LNCAP (cell line): ENCODE data around the gene ANKRD11.

Source experiments
- TF ChIP-seq, protein P1 (sequence below): fragments of 450-650 bp; IDR thresholded peaks from 2 replicates; pipeline ENCODE4 v1.5.1; 2017; ENCODE audit warnings: mild to moderate bottlenecking

Gene ANKRD11

DNA sequence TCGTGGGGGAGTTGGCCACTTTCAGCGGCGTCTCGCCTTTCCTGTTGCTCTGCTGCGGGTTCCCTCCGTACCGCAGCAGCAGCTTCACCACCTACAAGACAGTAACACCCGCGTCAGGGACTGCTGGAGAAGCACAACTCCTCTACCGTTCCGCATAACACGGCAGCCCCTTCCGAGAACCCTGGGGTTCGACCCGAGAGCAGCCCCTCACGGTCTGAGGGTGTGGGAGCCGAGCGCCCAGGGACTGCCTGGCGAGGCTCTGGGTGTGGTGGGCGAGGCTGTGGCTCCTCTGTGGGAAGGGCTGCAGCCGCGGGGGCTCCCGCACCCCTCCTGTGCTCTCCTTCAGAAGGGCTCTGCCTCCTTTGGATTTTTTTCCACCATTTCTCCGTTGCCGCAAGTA is 204.3 kb downstream of the ANKRD11 start:
- TF ChIP-seq, protein P1, sequence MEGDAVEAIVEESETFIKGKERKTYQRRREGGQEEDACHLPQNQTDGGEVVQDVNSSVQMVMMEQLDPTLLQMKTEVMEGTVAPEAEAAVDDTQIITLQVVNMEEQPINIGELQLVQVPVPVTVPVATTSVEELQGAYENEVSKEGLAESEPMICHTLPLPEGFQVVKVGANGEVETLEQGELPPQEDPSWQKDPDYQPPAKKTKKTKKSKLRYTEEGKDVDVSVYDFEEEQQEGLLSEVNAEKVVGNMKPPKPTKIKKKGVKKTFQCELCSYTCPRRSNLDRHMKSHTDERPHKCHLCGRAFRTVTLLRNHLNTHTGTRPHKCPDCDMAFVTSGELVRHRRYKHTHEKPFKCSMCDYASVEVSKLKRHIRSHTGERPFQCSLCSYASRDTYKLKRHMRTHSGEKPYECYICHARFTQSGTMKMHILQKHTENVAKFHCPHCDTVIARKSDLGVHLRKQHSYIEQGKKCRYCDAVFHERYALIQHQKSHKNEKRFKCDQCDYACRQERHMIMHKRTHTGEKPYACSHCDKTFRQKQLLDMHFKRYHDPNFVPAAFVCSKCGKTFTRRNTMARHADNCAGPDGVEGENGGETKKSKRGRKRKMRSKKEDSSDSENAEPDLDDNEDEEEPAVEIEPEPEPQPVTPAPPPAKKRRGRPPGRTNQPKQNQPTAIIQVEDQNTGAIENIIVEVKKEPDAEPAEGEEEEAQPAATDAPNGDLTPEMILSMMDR = no peak

DNA sequence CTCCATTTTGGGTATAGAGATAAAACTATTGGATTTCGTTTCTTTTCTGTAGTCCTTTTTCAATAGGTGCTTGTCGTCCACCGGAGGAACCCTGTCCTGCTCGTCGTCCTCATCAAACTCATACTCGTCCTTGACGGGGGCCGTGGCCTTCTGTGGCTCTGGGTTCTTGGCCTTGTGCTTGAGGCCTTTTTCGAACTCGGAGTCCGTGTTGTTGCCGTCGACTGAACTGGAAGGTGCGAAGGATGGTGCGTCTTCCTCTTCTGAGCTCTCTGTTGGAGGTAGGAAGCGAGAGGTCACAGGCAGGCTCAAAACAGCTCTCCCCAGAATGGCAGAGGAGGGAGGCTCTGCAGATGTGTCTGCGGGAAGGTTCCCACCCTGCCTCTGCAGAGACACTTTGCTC is 205.0 kb downstream of the ANKRD11 start:
- TF ChIP-seq, protein P1 = no peak

DNA sequence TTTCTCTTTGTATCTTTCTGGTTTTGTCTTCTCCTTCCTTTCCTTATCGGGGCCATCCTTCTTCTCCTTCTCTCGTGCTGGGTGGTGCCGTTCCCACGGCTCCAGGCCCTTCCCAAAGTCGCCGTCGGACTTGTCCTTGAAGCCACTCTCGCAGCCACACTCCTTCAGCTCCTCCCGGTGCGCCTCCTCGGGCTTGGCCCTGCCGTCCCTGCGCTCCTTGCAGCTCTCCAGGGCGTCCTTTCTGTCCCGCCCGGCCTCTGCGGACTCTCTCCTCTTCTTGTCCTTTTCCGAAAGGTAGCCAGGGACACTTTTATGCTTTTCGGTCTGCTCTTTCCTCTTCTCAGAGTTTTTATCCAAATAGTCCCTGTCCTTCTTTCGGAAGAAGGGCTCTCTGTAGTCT is 206.9 kb downstream of the ANKRD11 start:
- TF ChIP-seq, protein P1 = no peak

DNA sequence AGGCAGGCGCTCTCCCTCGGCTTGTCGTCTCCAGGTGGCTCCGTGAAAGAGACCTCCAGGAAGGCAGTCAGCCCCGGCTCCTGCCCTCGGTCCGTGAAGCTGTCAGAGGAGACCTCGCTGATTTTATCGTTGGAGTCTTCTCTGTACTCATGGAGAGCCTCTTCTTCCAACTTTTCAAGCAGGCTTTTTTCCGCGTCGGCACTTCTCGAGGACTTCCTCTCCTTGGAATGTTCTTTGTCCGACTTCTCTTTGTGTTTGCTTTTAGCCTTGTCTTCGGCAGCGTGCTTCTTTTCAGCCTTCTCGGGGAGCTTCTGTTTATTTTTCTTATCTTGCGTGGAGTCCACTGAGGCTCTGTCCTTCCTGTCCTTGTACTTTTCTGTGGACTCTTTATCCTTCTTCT is 207.8 kb downstream of the ANKRD11 start:
- TF ChIP-seq, protein P1 = no peak

DNA sequence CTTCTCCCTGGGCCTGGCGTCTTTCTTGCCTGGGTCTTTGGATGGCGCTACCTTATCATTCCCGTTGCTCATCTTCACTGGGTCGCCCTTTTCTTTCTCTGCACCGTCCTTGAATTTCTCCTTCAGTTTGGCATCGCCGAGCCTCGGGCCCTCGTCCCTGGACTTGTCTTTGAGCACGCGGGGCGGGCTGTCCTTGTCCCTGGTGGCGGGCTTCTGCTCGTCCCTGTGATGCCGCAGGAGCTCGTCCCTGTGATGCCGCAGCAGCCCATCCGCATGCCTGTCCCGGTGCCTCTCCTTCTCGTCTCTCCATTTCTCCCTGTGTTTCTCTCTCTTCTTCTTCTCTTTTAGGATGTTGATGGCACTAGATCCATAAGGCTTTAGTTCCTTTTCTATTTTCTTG is 208.5 kb downstream of the ANKRD11 start:
- TF ChIP-seq, protein P1 = no peak

DNA sequence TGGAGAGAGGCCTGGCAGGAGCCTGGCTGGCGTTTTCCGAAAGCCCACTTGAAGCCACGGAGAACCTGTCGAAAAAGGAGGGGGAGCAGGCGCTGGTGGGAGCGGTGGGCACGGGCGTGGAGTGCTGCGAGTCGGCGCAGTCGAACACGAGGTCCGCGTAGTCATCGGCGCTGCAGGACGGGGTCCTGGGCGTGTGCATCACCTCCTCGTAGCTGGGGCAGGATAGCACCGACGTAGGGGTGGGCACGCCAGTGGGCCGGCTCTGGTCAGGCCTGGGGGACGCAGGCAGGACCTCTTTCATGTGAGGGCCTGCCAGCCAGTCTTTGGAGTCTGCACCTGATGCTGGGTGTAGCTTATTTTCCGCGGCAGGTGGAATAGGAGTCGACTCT is 209.2 kb downstream of the ANKRD11 start:
- TF ChIP-seq, protein P1 = no peak

DNA sequence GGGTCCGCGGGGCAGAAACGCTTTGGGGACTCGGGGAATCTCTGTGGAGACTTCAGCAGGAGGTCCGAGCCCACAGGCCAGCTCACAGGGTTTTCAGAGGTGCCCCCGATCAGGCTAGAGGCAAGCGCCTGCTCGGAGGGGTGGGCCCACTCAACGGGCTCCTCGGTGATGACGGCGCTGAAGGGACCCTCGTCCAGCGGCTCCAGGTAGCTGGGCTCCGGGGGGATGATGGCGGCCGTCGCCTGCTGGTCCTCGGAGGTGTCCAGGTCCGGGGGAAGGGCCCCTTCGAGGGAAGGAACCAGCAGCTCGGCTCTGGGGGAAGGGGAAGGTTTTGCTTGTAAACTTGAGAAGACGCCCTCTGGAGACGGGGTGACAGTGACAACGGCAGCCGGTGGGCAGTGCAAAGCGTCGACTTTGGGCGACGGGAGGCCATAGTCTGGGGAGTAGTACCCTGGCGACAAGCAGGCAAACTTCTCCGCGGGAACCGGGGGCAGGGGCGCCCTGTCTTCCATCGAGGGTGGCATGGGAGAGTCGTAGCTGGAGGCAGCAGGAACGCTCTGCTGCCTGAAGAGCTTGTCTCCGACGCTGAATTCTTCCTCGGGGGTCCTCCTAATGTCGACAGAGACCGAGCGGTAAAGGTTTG is 209.7 kb downstream of the ANKRD11 start:
- TF ChIP-seq, protein P1 = no peak
